GM18867 (cell line): ENCODE results near the gene CCDC157.
A peak's percentile ranks its signal among the peaks of the same experiment; 100 is the strongest.

Source experiments
- ATAC-seq: cut with Tn5 transposase; IDR thresholded peaks from one replicate; pipeline ENCODE4 v1.9.1; 2021; ENCODE audit warnings: mild to moderate bottlenecking, moderate library complexity; ENCODE audit not compliant: unreplicated experiment

Gene CCDC157

GRCh38 chr22:30356449-30357235 lies at the start of gene CCDC157, which contains the start of gene SF3A1:
TSS of gene CCDC157 (plus strand) at chr22:30357007. CDS start at chr22:30366001, 8,994 bp downstream.
TSS of gene SF3A1 (minus strand) at chr22:30356894. CDS start at chr22:30356792, 102 bp downstream.
- peak; percentile 91 for ATAC-seq

DNA sequence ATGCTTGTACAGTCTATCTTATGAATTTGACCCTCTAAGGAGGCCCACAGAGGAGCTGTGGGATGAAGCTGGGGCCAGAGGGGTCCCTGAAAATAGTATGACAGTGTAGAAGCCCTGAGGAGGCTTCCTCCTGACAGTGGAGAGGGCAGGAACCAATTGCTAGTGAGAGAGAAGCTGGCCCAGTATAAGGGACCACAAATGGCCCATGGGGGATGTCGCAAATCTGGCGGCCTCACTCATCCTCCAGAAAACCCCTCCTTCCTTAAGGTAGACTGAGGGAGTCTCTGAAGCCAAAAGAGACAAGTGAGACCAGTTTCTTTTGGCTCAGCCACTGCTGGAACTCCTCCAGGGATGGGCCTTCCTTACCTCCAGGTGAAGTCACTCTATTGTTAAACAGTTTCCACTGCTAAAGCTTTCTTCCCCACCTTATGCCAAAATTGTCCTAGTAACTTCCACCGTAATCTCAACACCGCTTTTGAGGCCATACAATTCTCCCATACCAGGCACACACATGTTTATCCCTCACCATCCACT lies 49.7 kb upstream of the CCDC157 start:
- no peak for ATAC-seq

- no peak for ATAC-seq
Measured at GRCh38 chr22:30308093-30308492, 48.7 kb upstream of the CCDC157 start.

GRCh38 chr22:30308518-30309230 lies 48.1 kb upstream of the CCDC157 start:
- ATAC-seq = no peak

GRCh38 chr22:30309951-30310741 lies 46.7 kb upstream of the CCDC157 start:
- ATAC-seq = no peak

GRCh38 chr22:30310881-30311771 lies 45.7 kb upstream of the CCDC157 start:
- ATAC-seq = no peak

GRCh38 chr22:30312053-30312452 lies 44.8 kb upstream of the CCDC157 start:
- no peak for ATAC-seq

- no peak for ATAC-seq
Measured at GRCh38 chr22:30313527-30314363, 43.1 kb upstream of the CCDC157 start.

GRCh38 chr22:30314915-30315314 lies 41.9 kb upstream of the CCDC157 start:
- no peak for ATAC-seq

DNA sequence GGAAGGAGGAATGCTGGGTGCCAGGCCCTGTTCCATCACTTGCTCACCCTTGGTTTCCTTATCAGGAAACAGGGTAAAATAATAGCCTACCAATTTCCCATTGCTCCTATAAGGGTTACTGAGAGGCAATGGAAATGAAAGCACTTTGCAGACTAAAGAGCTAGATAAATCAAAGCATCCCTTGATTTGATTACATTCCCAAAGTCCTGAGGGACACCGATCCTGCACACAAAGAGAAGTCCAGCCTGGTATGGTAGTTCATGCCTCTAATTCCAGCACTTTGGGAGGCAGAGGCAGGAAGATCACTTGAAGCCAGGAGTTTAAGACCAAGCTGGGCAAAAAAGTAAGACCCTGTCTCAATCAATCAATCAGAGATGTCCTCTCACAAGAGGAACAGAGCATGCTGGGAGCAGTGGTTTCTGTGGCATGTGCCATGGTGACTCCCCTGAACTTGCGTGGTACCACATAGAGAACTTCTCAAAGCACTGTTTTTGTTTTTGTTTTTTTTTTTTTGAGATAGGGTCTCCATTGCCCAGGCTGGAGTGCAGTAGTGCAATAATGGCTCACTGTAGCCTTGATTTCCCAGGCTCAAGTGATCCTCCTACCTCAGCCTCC lies 40.7 kb upstream of the CCDC157 start:
- ATAC-seq = no peak

GRCh38 chr22:30317778-30318177 lies 39.0 kb upstream of the CCDC157 start:
- ATAC-seq = no peak

- no peak for ATAC-seq
Measured at GRCh38 chr22:30318799-30319419, 37.9 kb upstream of the CCDC157 start.

GRCh38 chr22:30320021-30320556 lies 36.7 kb upstream of the CCDC157 start:
- no peak for ATAC-seq

GRCh38 chr22:30321461-30321860 lies 35.3 kb upstream of the CCDC157 start:
- no peak for ATAC-seq

DNA sequence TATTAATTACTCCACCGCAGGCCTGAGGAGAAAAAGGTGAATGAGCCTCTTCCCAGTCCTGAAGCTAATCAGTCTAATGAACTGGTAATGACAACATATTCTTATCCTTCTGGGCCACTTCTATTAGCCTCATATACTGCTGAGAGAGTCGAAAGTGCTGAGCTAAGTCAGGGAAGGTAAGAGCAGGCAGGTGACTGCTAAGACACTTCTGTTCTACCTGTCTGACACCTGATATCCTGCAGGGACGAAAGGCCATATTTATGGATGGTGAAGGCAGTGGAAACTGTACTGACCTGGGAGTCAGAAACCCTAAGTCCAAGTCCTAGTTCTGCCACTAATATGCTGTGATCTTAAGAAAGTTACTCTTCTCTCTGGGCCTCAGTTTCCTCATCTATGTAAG lies 33.6 kb upstream of the CCDC157 start:
- no peak for ATAC-seq

GRCh38 chr22:30324014-30324730 lies 32.6 kb upstream of the CCDC157 start:
- ATAC-seq = no peak

- no peak for ATAC-seq
Measured at GRCh38 chr22:30325065-30325720, 31.6 kb upstream of the CCDC157 start.
